Mucosa of stomach (tissue), 1 donor: ENCODE data around the gene ZNF792.
A peak's percentile ranks its signal among the peaks of the same experiment; 100 is the strongest.
"Not testable (repeated sequence)": the region's sequence is repeated elsewhere in the genome, so short reads cannot be mapped to it uniquely, and the experiment has no call there.

Source experiments
- H3K27me3 ChIP-seq: one replicate; pipeline ENCODE4 v1.7.0; 2013; ENCODE audit warnings: mild to moderate bottlenecking, low read length; ENCODE audit not compliant: control insufficient read depth, insufficient read depth
- H3K36me3 ChIP-seq: one replicate; pipeline ENCODE4 v1.7.0; 2013; ENCODE audit warnings: low read length; ENCODE audit not compliant: control insufficient read depth, insufficient read depth
- H3K4me1 ChIP-seq: one replicate; pipeline ENCODE4 v1.7.0; 2013; ENCODE audit warnings: mild to moderate bottlenecking, low read length; ENCODE audit not compliant: control insufficient read depth, insufficient read depth
- H3K4me3 ChIP-seq: one replicate; pipeline ENCODE4 v1.7.0; 2013; ENCODE audit warnings: low read length
- H3K9ac ChIP-seq: one replicate; pipeline ENCODE4 v1.7.0; 2013; ENCODE audit warnings: mild to moderate bottlenecking, low read length, moderate library complexity
- H3K9me3 ChIP-seq: one replicate; pipeline ENCODE4 v1.7.0; 2013; ENCODE audit warnings: mild to moderate bottlenecking, low read length, moderate library complexity; ENCODE audit not compliant: control insufficient read depth
- donor health status: Pancreatic carcinoma.

The ZNF792 gene

DNA sequence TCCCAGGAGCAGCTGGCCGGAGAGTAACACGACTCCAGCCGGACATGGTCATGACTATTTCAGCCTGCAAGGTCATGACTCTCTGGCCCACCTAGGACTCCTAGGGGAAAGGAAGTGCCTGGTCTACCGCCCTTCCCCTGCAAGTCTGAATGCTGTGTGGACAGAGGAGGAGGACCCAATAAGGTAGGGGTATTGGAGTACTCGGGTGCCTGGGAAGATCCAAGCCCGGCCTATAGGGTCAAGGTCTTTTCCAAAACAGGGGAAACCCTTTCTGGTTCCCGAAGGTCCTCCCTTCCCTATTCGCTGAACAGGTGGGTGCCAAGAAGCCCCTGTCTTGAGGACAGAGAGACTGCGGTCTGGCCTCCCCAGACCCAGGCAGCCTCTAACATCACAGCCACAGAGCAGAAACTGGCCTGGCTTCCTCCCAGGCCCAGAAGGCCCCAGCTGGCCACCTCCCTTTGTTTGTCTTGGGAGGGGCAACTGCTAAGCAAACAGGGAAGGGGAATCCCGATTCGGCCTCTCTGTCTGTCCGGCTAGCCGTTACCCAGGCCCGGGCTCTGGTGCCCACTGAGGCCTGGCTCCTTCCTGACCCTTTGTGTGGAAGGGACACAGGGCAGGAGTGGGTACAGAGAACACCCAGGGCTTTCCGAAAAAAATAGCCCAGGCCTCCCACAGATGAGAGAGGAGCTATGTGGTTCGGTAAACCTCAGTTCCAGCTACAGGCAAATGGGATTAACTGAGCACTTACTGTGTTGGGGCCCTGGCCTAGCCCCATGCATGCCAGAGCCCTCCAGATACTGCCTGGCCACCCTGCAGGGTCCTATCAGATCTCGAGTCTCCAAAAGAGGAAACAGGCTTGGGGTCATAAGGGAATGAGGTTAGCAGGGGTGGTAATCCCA lies 30.9 kb upstream of the ZNF792 start:
- H3K4me1 ChIP-seq, result peaks cover 37% of the 10 kb centered on the region
- H3K27me3 ChIP-seq, result no peaks in the 10 kb centered on the region
- H3K9me3 ChIP-seq, result no peaks in the 10 kb centered on the region
- H3K36me3 ChIP-seq, result no peaks in the 10 kb centered on the region
- H3K9ac ChIP-seq, result peak overlapping the region; percentile 42
- H3K4me3 ChIP-seq, result no peak overlapping the region

DNA sequence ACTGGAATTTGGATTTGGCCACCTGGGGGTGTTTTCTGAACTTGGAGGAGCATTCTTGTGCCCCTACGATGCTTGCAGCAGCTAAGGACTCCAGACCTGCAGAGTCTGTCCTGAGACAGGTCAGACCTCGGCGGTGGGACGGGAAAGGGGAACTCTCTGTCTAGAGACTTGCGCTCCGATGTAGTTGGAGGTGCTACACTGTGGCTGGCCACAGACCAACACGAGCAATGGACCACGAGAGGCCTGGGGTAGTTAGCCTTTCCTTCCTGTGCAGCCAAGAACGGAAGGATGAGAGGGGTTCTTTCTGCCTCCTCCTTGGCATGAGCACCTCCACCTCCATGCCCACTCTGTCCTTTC lies 30.2 kb upstream of the ZNF792 start:
- peaks cover 32% of the 10 kb centered on the region for H3K4me1 ChIP-seq
- peak overlapping the region; percentile 42 for H3K9ac ChIP-seq
- no peaks in the 10 kb centered on the region for H3K36me3 ChIP-seq
- H3K27me3 ChIP-seq, result no peaks in the 10 kb centered on the region
- H3K4me3 ChIP-seq, result no peak overlapping the region
- no peaks in the 10 kb centered on the region for H3K9me3 ChIP-seq

DNA sequence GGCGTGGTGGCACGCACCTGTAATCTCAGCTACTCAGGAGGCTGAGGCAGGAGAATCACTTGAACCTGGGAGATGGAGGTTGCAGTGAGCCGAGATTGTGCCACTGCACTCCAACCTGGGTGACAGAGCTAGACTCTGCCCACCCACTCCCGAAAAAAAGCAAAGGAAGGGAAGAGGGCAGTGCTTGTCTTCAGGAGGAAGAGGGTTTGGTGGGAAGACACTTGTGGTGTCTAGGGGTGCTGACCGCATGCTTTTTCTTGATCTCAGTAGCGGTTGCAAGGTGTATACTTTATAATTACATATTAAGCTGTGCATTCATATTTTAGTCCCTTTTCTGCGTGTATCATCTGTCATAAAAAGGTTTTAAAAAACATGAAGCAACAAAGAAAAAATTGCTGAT lies 28.6 kb upstream of the ZNF792 start:
- H3K9me3 ChIP-seq, H3K4me3 ChIP-seq, H3K36me3 ChIP-seq, H3K9ac ChIP-seq, H3K27me3 ChIP-seq: not testable (repeated sequence)
- peaks cover 26% of the 10 kb centered on the region for H3K4me1 ChIP-seq

DNA sequence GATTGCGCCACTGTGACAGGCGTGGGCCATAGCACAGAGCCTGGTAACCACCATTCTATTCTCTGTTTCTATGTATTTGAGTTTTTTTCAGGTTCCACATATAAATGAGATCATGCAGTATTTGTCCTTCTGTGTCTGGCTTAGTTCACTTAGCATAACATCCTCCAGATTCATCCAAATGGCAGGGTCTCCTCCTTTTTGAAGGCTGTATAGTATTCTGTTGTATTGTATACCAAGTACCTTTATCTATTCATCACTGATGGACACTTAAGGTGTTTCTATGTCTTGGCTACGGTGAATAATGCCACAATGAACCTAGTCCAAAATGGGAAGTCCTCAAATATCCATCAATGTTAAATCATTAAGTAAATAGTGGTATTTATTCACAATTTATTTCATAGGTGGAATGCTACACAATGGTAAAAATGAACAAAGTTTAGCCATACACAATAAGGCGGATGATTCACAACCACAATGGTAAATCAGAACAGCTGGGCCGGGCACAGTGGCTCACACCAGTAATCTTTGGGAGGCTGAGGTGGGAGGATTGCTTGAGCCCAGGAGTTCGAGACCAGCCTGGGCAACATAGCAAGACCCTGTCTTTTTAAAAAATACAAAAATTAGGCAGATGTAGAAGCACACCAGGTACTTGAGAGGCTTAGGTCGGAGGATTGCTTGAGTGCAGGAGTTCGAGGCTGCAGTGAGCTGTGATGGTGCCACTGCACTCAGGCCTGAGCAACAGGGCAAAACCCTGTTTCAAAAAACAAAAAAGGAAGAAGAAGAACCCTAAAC lies 27.7 kb upstream of the ZNF792 start:
- H3K36me3 ChIP-seq, result no peaks in the 10 kb centered on the region
- no peak overlapping the region for H3K4me3 ChIP-seq
- no peak overlapping the region for H3K9ac ChIP-seq
- no peaks in the 10 kb centered on the region for H3K27me3 ChIP-seq
- peaks cover 26% of the 10 kb centered on the region for H3K4me1 ChIP-seq
- H3K9me3 ChIP-seq, result no peaks in the 10 kb centered on the region

DNA sequence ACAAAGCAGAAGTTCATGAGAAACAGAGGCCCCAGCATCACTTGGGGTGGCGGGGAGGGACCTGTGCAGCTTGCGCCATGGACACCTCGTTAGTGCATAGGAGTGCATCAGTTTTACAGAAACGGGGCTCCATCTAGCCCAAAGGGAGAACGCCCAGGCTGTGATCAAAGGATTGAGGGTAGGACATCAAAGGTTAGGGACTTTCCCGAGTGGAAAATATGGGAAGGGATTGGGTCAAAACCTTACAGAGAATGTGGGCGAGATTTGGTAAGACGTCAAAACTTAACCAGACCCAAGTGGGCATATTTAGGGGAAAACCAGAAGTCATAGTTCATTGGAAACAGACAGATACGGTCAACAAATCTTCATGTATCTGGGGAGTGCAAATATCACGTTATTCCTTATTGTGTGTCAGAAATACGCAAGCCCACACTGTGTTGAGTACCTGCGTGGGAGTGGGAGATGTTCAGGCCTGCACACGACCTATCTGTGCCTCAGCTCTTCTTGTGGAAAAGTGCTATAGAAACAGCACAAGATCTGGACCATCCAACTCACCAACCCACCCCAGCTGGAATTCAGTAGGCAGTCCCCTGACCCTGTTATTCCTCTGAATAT lies 26.7 kb upstream of the ZNF792 start:
- Histone ChIP-seq H3K9me3 (no peaks in the 10 kb centered on the region), H3K4me3 (no peak overlapping the region), H3K27me3 (no peaks in the 10 kb centered on the region), H3K4me1 (peaks cover 17% of the 10 kb centered on the region), H3K36me3 (no peaks in the 10 kb centered on the region), H3K9ac (no peak overlapping the region)

DNA sequence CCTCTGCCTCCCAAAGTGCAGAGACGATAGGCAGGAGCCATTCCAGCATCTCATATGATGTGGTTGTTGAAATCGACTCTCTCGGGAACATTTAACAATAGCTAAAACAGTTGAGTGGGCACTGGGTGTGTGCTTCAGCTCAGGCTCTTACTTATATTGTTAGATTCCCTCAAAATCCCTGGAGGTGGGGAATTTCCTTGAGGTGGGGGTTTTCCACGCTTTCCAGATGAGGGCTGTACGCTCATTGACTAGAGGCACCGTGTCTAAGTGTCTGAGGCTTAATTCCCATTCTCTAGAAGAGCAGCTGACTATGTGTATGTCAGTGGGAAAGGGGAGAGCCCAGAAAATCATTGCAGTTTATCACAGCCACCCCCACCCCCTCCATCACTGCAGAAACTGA lies 25.3 kb upstream of the ZNF792 start:
- H3K9ac ChIP-seq, result no peak overlapping the region
- no peak overlapping the region for H3K4me3 ChIP-seq
- no peaks in the 10 kb centered on the region for H3K36me3 ChIP-seq
- H3K4me1 ChIP-seq, result peaks cover 3% of the 10 kb centered on the region
- H3K9me3 ChIP-seq, result no peaks in the 10 kb centered on the region
- no peaks in the 10 kb centered on the region for H3K27me3 ChIP-seq

DNA sequence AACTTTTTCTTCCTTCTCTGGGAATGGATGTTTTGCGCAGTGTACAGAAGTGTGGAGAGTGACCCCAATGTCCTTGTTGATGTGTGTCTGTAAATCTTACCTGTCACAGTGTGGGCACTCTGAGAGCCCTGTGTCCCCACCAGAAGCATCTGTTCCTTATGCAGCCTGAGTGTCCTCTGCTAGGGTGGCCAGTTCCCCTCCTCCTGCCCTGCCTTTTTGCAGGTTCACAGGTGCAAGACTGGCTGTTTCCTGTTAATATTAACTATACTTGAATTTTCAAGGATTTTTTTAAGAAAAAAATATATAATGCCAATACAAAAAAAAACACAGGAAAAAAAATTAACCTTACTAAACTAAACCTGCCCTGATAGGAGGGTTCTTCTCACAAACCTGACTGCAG lies 24.1 kb upstream of the ZNF792 start:
- H3K9me3 ChIP-seq, result no peaks in the 10 kb centered on the region
- H3K27me3 ChIP-seq, result no peaks in the 10 kb centered on the region
- no peak overlapping the region for H3K9ac ChIP-seq
- H3K4me1 ChIP-seq, result no peaks in the 10 kb centered on the region
- H3K36me3 ChIP-seq, result no peaks in the 10 kb centered on the region
- no peak overlapping the region for H3K4me3 ChIP-seq

DNA sequence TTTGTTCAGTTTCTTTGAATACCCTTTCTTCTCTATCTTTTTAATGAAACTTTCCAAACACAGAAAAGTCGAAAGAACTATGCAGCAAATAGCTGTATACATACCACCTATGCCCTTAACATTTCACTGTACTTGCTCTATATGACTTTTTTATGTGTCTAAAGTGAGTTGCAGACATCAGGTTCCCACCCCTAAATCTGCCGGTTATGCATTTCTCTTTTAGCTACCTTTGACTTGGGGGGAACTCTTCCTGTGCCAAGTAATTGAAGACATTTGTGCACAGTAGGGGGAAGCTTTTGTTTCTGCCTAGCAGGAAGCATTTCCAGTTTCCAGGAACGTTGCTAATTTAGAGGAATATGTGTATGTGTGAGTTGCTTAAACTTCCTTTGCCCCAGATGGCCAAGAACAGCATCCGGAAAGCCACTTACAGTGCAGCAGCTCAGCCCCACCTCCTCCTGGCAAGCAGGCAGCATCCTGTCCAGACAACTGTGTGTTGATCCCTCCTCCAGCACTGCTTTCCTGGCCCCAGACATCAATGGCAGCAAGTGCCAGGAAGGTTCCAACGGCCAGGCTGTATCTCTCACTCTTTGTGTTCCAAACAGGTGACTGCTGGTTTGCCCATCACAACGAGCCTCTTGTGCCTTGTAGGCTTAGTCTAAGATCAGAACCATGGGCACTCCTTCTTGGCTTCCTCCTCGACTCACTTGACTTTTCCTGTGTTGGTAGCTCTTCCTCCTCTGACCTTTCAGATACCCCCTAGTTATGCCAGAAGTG lies 21.4 kb upstream of the ZNF792 start:
- H3K27me3 ChIP-seq, result no peaks in the 10 kb centered on the region
- no peaks in the 10 kb centered on the region for H3K9me3 ChIP-seq
- no peak overlapping the region for H3K9ac ChIP-seq
- no peaks in the 10 kb centered on the region for H3K4me1 ChIP-seq
- H3K4me3 ChIP-seq, result no peak overlapping the region
- no peaks in the 10 kb centered on the region for H3K36me3 ChIP-seq

DNA sequence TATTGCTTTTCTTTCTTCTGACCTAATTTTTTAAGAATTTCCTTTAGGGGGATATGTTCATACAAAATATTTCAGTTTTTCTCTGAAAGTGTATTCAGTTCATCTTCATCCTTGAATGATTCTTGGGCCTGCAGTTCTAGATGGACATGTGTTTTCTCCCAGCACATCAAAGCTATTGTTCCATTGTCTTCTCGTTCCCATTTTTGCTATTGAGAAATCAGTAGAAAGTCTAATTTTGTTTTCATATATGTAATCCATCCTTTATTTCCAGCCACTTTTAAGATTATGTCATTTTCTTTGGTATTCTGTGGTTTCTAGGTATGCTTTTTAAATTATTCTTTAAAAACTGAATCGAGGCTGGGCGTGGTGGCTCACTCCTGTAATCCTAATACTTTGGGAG lies 20.3 kb upstream of the ZNF792 start:
- Histone ChIP-seq H3K4me1 (no peaks in the 10 kb centered on the region), H3K9ac (no peak overlapping the region), H3K36me3 (no peaks in the 10 kb centered on the region), H3K27me3 (no peaks in the 10 kb centered on the region), H3K9me3 (no peaks in the 10 kb centered on the region), H3K4me3 (no peak overlapping the region)

DNA sequence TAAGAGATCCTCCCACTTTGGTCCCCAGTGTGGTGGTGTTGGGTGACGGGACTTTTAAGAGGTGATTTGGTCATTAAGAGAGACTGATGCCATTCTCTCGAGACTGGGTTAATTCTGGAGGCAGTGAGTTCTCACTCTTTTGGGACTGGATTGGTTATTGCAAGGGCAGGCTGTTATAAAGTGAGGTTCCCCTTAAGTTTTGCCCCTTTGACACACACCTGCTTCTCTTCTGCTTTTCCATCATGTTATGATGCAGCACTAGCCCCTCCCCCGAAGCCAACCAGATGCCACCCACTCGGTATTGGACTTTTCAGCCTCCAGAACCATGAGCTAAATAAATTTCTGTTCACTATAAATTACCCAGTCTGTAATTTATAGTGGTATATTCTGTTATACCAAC lies 19.8 kb upstream of the ZNF792 start:
- no peaks in the 10 kb centered on the region for H3K27me3 ChIP-seq
- no peak overlapping the region for H3K9ac ChIP-seq
- no peak overlapping the region for H3K4me3 ChIP-seq
- H3K9me3 ChIP-seq, result no peaks in the 10 kb centered on the region
- H3K4me1 ChIP-seq, result no peaks in the 10 kb centered on the region
- H3K36me3 ChIP-seq, result no peaks in the 10 kb centered on the region

DNA sequence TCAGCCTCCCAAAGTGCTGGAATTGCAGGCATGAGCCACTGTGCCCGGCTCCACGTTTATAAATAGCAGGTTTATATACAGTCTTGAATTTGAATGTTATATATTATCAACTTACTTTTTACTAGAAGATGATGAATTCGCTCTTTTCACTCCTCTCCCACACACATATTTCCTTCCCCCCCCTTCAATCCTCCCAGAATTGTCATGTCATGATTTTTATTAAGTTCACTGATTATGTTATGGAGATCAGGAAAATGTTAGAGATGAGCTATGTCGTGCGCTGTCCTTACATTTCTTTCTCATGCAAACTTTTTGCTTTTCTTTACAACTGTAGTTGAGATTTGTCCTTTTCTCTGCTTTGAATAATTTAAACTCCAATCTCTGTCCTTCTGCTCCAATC lies 18.2 kb upstream of the ZNF792 start:
- H3K9me3 ChIP-seq, result no peaks in the 10 kb centered on the region
- H3K9ac ChIP-seq, result no peak overlapping the region
- H3K4me1 ChIP-seq, result no peaks in the 10 kb centered on the region
- H3K36me3 ChIP-seq, result no peaks in the 10 kb centered on the region
- H3K27me3 ChIP-seq, result no peaks in the 10 kb centered on the region
- H3K4me3 ChIP-seq, result no peak overlapping the region
